K562 (cell line): Measurements from ENCODE around the gene MXI1. TPM values are rescaled to one million over a fixed set of nuclear protein-coding genes. Genes with fewer than 3 reads are reported as not detected.

Experiments used
- ATAC-seq: fragments of 200-7000 bp; cut with Tn5 transposase; 3 replicates; pipeline ENCODE4 v1.9.1; 2020; ENCODE audit warnings: moderate library complexity
- BruUV-seq: library from RNA; stranded (reverse); fragments of 400-500 nt; replicated peaks from 2 replicates; lab custom pipeline; 2021; lab: Mats Ljungman, UMichigan
- CTCF ChIA-PET: fragments of 300-600 bp; formaldehyde crosslinking; extraction: SDS; loops from one replicate; lab custom pipeline; 2021; ENCODE audit warnings: low intra/inter-chr PET ratio; lab: Yijun Ruan, JAX
- POLR2A ChIA-PET: fragments of 300-600, 350-650 bp; sonication (Branson Sonifier 250); formaldehyde crosslinking; extraction: SDS; loops from one replicate; lab custom pipeline; 2021; ENCODE audit warnings: antibody characterized with exemption, inconsistent platforms; lab: Yijun Ruan, JAX
- DNase-seq, 4 experiments: peaks; one replicate each; pipeline versions ENCODE4 v3.0.0 to v3.0.0-alpha.2; 2011 to 2018; ENCODE audit warnings: low spot score in 3 of 4, mixed read lengths in 3 of 4; ENCODE audit errors: extremely low read depth in 1 of 4
- FAIRE-seq: peaks from 2 replicates; lab custom pipeline; 2011; peaks lifted over from hg19 to GRCh38; lab: Jason Lieb, UNC
- H2AFZ ChIP-seq: 2 replicates; pipeline ENCODE4 v1.6.0; 2011; ENCODE audit warnings: low read depth, low read length, control low read depth, inconsistent platforms
- H3K27ac ChIP-seq: fragments of 200-600 bp; 3 replicates; pipeline ENCODE4 v1.8.0; 2011; ENCODE audit warnings: low read depth, mild to moderate bottlenecking, control low read depth, inconsistent platforms, low read length, moderate library complexity, mixed read lengths; ENCODE audit errors: extremely low read depth
- H3K27me3 ChIP-seq, 2 experiments: fragments of 300-600 bp in 1 of 2; 2 replicates in 1 of 2; 3 replicates in 1 of 2; pipeline versions ENCODE4 v1.6.0 to v1.8.0; 2011; ENCODE audit warnings: inconsistent platforms in 2 of 2, low read length in 2 of 2, mild to moderate bottlenecking in 1 of 2, mixed read lengths in 1 of 2, moderate library complexity in 1 of 2; ENCODE audit not compliant: control insufficient read depth in 2 of 2, insufficient read depth in 2 of 2
- H3K36me3 ChIP-seq: fragments of 300-600 bp; 3 replicates; pipeline ENCODE4 v1.8.0; 2011; ENCODE audit warnings: mild to moderate bottlenecking, low read length, inconsistent platforms; ENCODE audit not compliant: control insufficient read depth, insufficient read depth
- H3K4me1 ChIP-seq, 2 experiments: fragments of 200-600 bp in 1 of 2; replicated peaks in 1 of 2; 2 replicates in 1 of 2; 3 replicates in 1 of 2; pipeline versions ENCODE4 v1.5.1 to v1.8.0; 2011; ENCODE audit warnings: inconsistent platforms in 2 of 2, low read length in 2 of 2, mild to moderate bottlenecking in 1 of 2, mixed read lengths in 1 of 2, moderate library complexity in 1 of 2; ENCODE audit not compliant: control insufficient read depth in 2 of 2, insufficient read depth in 2 of 2
- H3K4me2 ChIP-seq: 2 replicates; pipeline ENCODE4 v1.6.1; 2011; ENCODE audit warnings: low read length, control low read depth, inconsistent platforms, mixed read lengths; ENCODE audit not compliant: insufficient read depth
- H3K4me3 ChIP-seq: fragments of 200-600 bp; sonication (generic), shearing (Covaris generic); 2 replicates; pipeline ENCODE4 v1.5.1; 2016; ENCODE audit warnings: control low read depth, inconsistent platforms
- H3K79me2 ChIP-seq: fragments of 200-600 bp; 3 replicates; pipeline ENCODE4 v1.8.0; 2011; ENCODE audit warnings: low read length, inconsistent platforms; ENCODE audit not compliant: control insufficient read depth, insufficient read depth
- H3K9ac ChIP-seq, 2 experiments: 2 replicates each; pipeline versions ENCODE4 v1.6.0 to v1.6.1; 2011; ENCODE audit warnings: low read depth in 2 of 2, low read length in 2 of 2, control low read depth in 1 of 2, inconsistent platforms in 1 of 2, mild to moderate bottlenecking in 1 of 2, mixed read lengths in 1 of 2; ENCODE audit not compliant: insufficient read depth in 1 of 2
- H3K9me1 ChIP-seq: one replicate; pipeline ENCODE4 v1.6.0; 2011; ENCODE audit warnings: inconsistent platforms, mild to moderate bottlenecking, low read length, moderate library complexity; ENCODE audit not compliant: control insufficient read depth, insufficient read depth
- H3K9me3 ChIP-seq: replicated peaks from 2 replicates; pipeline ENCODE4 v1.5.1; 2011; ENCODE audit warnings: low read depth, low read length, inconsistent platforms; ENCODE audit not compliant: control insufficient read depth, insufficient read depth
- H4K20me1 ChIP-seq: replicated peaks from 2 replicates; pipeline ENCODE4 v1.6.1; 2011; ENCODE audit warnings: low read length, inconsistent platforms, mixed read lengths; ENCODE audit not compliant: control insufficient read depth, insufficient read depth
- ADNP ChIP-seq: fragments of 200-800 bp; sonication (Bioruptor generic); IDR thresholded peaks from 2 replicates; pipeline ENCODE4 v1.6.1; 2016; ENCODE audit warnings: missing genetic modification characterization, missing compliant biosample characterization
- CREB3 ChIP-seq: fragments of 450-650 bp; conservative IDR thresholded peaks from 2 replicates; pipeline ENCODE4 v1.6.1; 2016; ENCODE audit warnings: missing genetic modification characterization, low read depth, mild to moderate bottlenecking, missing compliant biosample characterization, moderate library complexity
- EGR1 ChIP-seq: fragments of 450-650 bp; conservative IDR thresholded peaks from 2 replicates; pipeline ENCODE4 v1.6.1; 2017; ENCODE audit warnings: mild to moderate bottlenecking
- HMG20A ChIP-seq: fragments of 450-650 bp; formaldehyde crosslinking; conservative IDR thresholded peaks from 2 replicates; pipeline ENCODE4 v1.4.0; 2020; ENCODE audit warnings: mild to moderate bottlenecking, mixed read lengths
- KAT2B ChIP-seq: IDR thresholded peaks from one replicate; pipeline ENCODE4 v1.6.1; 2012; ENCODE audit warnings: low read depth, mild to moderate bottlenecking, control low read depth, inconsistent platforms, low read length, moderate library complexity
- MTA3 ChIP-seq: fragments of 450-650 bp; formaldehyde crosslinking; IDR thresholded peaks from 2 replicates; pipeline ENCODE4 v1.6.1; 2017; ENCODE audit warnings: mild to moderate bottlenecking, borderline replicate concordance
- RERE ChIP-seq: sonication (generic); formaldehyde crosslinking; IDR thresholded peaks from 2 replicates; pipeline ENCODE4 v1.8.0; 2023; ENCODE audit warnings: missing genetic modification reagents, mild to moderate bottlenecking, borderline replicate concordance
- SPI1 ChIP-seq: IDR thresholded peaks from 2 replicates; pipeline ENCODE4 v1.6.1; 2011; ENCODE audit warnings: low read depth, low read length, control low read depth, borderline replicate concordance
- XRCC3 ChIP-seq: fragments of 450-650 bp; IDR thresholded peaks from 2 replicates; pipeline ENCODE4 v1.6.1; 2017; ENCODE audit warnings: mild to moderate bottlenecking, moderate library complexity
- ZFP36 ChIP-seq: fragments of 150-350 bp; IDR thresholded peaks from 2 replicates; pipeline ENCODE4 v1.6.1; 2018; ENCODE audit warnings: low read length, low read depth; ENCODE audit not compliant: partially characterized antibody
- ZNF449 ChIP-seq: fragments of 250-450 bp; sonication (Bioruptor Pico); IDR thresholded peaks from 2 replicates; pipeline ENCODE4 v1.8.0; 2022; ENCODE audit warnings: moderate library complexity, mild to moderate bottlenecking, inconsistent platforms
- ZNF79 ChIP-seq: fragments of 250-450 bp; sonication (Bioruptor Pico); IDR thresholded peaks from 2 replicates; pipeline ENCODE4 v1.4.0; 2020; ENCODE audit warnings: low read depth, mild to moderate bottlenecking, moderate library complexity
- WGBS: fragments of 100-300 bp; shearing (Covaris generic); methylation state at CpG from one replicate; pipeline ENCODE4 v1.1.6; 2016; ENCODE audit warnings: low coverage, mixed read lengths; ENCODE audit not compliant: insufficient coverage; ENCODE audit errors: missing lambda C conversion rate; 5-methylcytosine and 5-hydroxymethylcytosine counted together
- in situ Hi-C: fragments of 300-500 bp; cut with MboI; formaldehyde crosslinking; loops from 4 replicates; pipeline ENCODE4 v1.15.0; 2018; ENCODE audit warnings: inconsistent platforms, mixed read lengths
- intact Hi-C: fragments of 100-400 bp; cut with micrococcal nuclease; formaldehyde crosslinking; loops from 2 replicates; pipeline ENCODE4 v1.14.2; 2022
- polyA plus RNA-seq, 8 experiments: library from polyadenylated mRNA; depleted of rRNA in 4 of 8; stranded (reverse) in 5 of 8; unstranded in 3 of 8; fragments of >200 nt; fragmentation: Nextera tagmentation in 2 of 8; fragmentation: Illumina TruSeq in 1 of 8; extraction: Ambion mirVana in 2 of 8; extraction: Trizol in 1 of 8; gene quantifications; 2 replicates each; pipeline versions ENCODE4 v1.2.1 to v1.2.3, GENCODE V29; 2011 to 2014; ENCODE audit warnings: inconsistent platforms in 1 of 8, missing spikeins in 1 of 8
- total RNA-seq, 7 experiments: library from RNA; depleted of rRNA in 6 of 7; stranded (reverse); fragments of >200 nt in 6 of 7; fragmentation: Illumina TruSeq in 2 of 7; extraction: Trizol in 2 of 7; gene quantifications; 2 replicates each; pipeline versions ENCODE4 v1.2.1 to v1.2.3, GENCODE V29; 2011 to 2021; ENCODE audit warnings: low replicate concordance in 1 of 7

MXI1 gene
- total and polyA plus RNA-seq, 9 of the 15 experiments (the other 6 are each of a cell fraction or from before 2014, with no cell fraction given): 9.1 to 23.7 (median 14.8) TPM

DNA sequence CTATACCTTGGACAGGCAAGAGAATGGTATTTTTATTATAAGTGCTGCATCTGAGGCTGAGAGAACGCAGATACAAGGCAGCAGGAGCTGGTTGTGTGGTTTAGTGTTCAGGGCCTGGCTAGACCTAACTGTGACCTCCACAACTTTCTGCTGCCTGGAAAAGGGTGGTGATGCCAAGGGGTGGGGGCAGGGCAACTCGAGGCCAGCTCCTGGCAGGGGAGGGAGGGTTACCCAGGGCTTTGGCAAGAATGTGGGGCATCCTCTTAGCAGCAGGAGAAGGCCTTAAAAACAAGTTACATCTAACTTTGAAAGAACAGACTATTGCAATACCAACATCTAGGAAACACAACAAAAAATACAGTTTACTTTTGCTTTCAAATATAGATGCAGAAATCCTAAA, 13.0 kb downstream of the MXI1 start (continued):
- TF ChIP-seq RERE (CRISPR knock-in tag) (no peak), KAT2B (no peak), EGR1 (no peak)

GRCh38 chr10:110221044-110221720, 13.8 kb downstream of the MXI1 start:
- ATAC-seq: no peak
- Histone ChIP-seq H3K36me3 (no peaks in the 10 kb centered on the region), H2AFZ (peak overlapping the region; percentile 75), H3K4me2 (peak overlapping the region; percentile 66), H3K4me3 (peak overlapping the region; percentile 11), H3K9me3 (no peaks in the 10 kb centered on the region), H4K20me1 (no peaks in the 10 kb centered on the region), H3K9me1 (no peaks in the 10 kb centered on the region), H3K9ac (peak overlapping the region; percentile 73 to 80; a peak in 3 of 4 replicates), H3K27me3 (no peaks in the 10 kb centered on the region), H3K27ac (peak overlapping the region; percentile 83), H3K4me1 (peaks cover 40 to 41% of the 10 kb centered on the region in 2 experiments; a peak in 4 of 5 replicates), H3K79me2 (peaks cover 61% of the 10 kb centered on the region)
- peak in 1 of 4 experiments; percentile 30 for DNase-seq
- FAIRE-seq: no peak
- intact Hi-C loops (no loop called here), in situ Hi-C loops (no loop called here)
- WGBS: 19% methylated on average over 3 of the region's 4 CpGs
- CTCF ChIA-PET: interaction anchor here (2.3 kb wide), 1 partner anchor 84 kb away, joined by 14 read pairs; no protein-coding TSS in a partner anchor
- POLR2A ChIA-PET: interaction anchor here (0.7 to 4.9 kb wide), 4 partner anchors 10 to 22 kb away, joined by 3 to 61 read pairs (median 4); no protein-coding TSS in a partner anchor
- TSS peak; percentile 33 for BruUV-seq
- TF ChIP-seq CREB3 (tag) (no peak), HMG20A (CRISPR knock-in tag) (no peak), ADNP (peak; percentile 37; the same call in 1 of the 2 replicates), XRCC3 (no peak), ZFP36 (peak; percentile 64), SPI1 (no peak), ZNF79 (no peak), MTA3 (no peak), ZNF449 (CRISPR knock-in tag) (no peak)
